Sigmoid colon (tissue), 7 donors: ENCODE data around the gene PWWP2A. TPM values are rescaled to one million over a fixed set of nuclear protein-coding genes. Genes with fewer than 3 reads are reported as not detected.

Source experiments
- DNase-seq: peaks from one replicate; pipeline ENCODE4 v3.0.0-alpha.2; 2019
- H3K27ac ChIP-seq, 4 donors: fragments of 200-600 bp; sonication (generic); one replicate each; pipeline ENCODE4 v1.5.1; 2016 to 2019; ENCODE audit warnings: mild to moderate bottlenecking in 1 of 4
- H3K27me3 ChIP-seq, 3 donors: fragments of 200-600 bp; sonication (generic); one replicate each; pipeline ENCODE4 v1.5.1; 2019; ENCODE audit warnings: mild to moderate bottlenecking in 1 of 3
- H3K36me3 ChIP-seq, 4 donors: fragments of 200-600 bp; sonication (generic); one replicate each; pipeline ENCODE4 v1.5.1; 2016 to 2019
- H3K4me1 ChIP-seq, 4 donors: fragments of 200-600 bp; sonication (generic); one replicate each; pipeline ENCODE4 v1.5.1; 2017 to 2019
- H3K4me3 ChIP-seq, 4 donors: fragments of 200-600 bp; sonication (generic); one replicate each; pipeline ENCODE4 v1.5.1; 2017 to 2019; ENCODE audit warnings: mild to moderate bottlenecking in 2 of 4, moderate library complexity in 1 of 4
- H3K9me3 ChIP-seq, 4 donors: fragments of 200-600 bp in 3 of 4; sonication (generic) in 3 of 4; one replicate each; pipeline versions ENCODE4 v1.5.1 to v1.6.1; 2013 to 2019
- EP300 ChIP-seq, 4 donors: sonication (generic); formaldehyde crosslinking; IDR thresholded peaks; one replicate each; pipeline ENCODE4 v1.6.1; 2017; ENCODE audit warnings: antibody characterized with exemption in 4 of 4
- POLR2A ChIP-seq, 2 donors: fragments of 450-650 bp; IDR thresholded peaks; one replicate each; pipeline ENCODE4 v1.6.1; 2016; ENCODE audit warnings: antibody characterized with exemption in 2 of 2, mild to moderate bottlenecking in 2 of 2, moderate library complexity in 2 of 2
- POLR2AphosphoS5 ChIP-seq, 4 donors: sonication (generic); formaldehyde crosslinking; IDR thresholded peaks; one replicate each; pipeline ENCODE4 v1.6.1; 2017; ENCODE audit warnings: antibody characterized with exemption in 4 of 4
- WGBS, 2 donors: extraction: QIAGEN DNeasy Blood & Tissue Kit; methylation state at CpG; one replicate each; pipeline ENCODE4 v1.1.7; 2013; 5-methylcytosine and 5-hydroxymethylcytosine counted together
- intact Hi-C: fragments of 100-400 bp; cut with DNase I; formaldehyde crosslinking; loops from one replicate; pipeline ENCODE4 v1.15.1; 2023
- polyA plus RNA-seq, 3 donors: library from polyadenylated mRNA; stranded (reverse); fragments of 200-250 nt; gene quantifications; one replicate each; pipeline ENCODE4 v1.2.3, GENCODE V29; 2013
- total RNA-seq, 4 donors: library from RNA; depleted of rRNA; stranded (reverse); fragments of >200 nt; gene quantifications; one replicate each; pipeline ENCODE4 v1.1.0, GENCODE V29; 2016
- TF ChIP-seq, protein P1 (sequence below), 4 experiments: fragments of 450-650 bp in 3 of 4; fragments of 200-600 bp in 1 of 4; IDR thresholded peaks; one replicate each; pipeline ENCODE4 v1.5.1; 2016 to 2019; ENCODE audit warnings: antibody characterized with exemption in 4 of 4, mild to moderate bottlenecking in 3 of 4, moderate library complexity in 2 of 4
- donor health status: healthy with polysubstance abuse.
- donor health status: Bipolar disorder and iron deficiency.
- donor health status: healthy.

The PWWP2A gene
- total and polyA plus RNA-seq, 7 donors, result 9.0 to 33.2 (median 24.8) TPM

DNA sequence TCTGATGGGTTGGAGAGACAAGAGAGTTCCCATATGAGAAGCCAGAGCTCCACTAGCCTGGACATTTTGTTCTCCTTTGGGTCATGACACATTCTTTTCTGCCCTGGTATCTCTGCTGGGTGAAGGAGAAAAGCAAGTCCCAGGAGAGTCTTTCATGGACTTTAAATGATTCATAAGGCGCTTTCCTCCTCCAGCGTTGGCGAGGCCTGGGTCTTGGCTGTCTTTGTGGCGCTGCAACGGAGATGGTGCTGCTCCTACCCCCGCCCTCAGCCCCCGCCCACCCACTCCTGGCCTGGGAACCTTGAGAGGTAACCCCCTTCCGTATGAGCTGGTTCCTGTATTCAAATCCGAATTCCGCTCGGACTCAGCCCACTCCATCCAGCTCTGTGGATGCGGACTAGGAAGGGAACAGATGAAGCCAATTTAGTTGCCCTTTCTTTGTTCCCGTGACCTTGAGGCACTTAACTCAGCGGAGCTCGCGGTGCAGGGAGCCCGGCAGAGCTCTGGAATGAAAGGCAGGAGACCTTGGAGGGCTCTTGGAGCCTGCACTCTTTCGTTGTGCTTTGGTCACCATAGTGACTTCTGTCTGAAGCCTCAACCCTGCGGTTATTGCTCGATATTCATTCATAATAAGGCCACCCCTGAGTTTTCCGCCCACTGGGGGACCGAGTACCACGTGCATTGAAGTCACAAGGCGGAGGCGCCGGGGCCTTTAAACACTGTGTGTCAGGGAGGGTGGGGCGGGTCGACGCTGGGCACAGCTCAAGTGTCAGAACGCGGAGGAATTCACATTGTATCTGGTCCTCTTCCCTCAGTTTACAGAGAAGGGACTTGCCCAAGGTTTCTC is 14.0 kb upstream of the PWWP2A start:
- Histone ChIP-seq H3K27ac (peak overlapping the region in 2 of 4 donors; percentile 33 to 36), H3K9me3 (no peaks in the 10 kb centered on the region), H3K36me3 (no peaks in the 10 kb centered on the region), H3K4me3 (peak overlapping the region in 3 of 4 donors; percentile 15 to 31 (median 24)), H3K4me1 (peaks cover 0 to 14% (median 12%) of the 10 kb centered on the region in 4 donors), H3K27me3 (no peaks in the 10 kb centered on the region)
- intact Hi-C loops, result no loop called here
- WGBS, 2 donors, result 47 to 53% methylated on average over 31 of the region's 31 CpGs
- no peak for DNase-seq
- no peak for TF ChIP-seq EP300 (IDR thresholded peaks at IDR 0.05)
- no peak for TF ChIP-seq POLR2A (IDR thresholded peaks at IDR 0.05)
- no peak for TF ChIP-seq POLR2AphosphoS5 (IDR thresholded peaks at IDR 0.05)
- TF ChIP-seq, protein P1, sequence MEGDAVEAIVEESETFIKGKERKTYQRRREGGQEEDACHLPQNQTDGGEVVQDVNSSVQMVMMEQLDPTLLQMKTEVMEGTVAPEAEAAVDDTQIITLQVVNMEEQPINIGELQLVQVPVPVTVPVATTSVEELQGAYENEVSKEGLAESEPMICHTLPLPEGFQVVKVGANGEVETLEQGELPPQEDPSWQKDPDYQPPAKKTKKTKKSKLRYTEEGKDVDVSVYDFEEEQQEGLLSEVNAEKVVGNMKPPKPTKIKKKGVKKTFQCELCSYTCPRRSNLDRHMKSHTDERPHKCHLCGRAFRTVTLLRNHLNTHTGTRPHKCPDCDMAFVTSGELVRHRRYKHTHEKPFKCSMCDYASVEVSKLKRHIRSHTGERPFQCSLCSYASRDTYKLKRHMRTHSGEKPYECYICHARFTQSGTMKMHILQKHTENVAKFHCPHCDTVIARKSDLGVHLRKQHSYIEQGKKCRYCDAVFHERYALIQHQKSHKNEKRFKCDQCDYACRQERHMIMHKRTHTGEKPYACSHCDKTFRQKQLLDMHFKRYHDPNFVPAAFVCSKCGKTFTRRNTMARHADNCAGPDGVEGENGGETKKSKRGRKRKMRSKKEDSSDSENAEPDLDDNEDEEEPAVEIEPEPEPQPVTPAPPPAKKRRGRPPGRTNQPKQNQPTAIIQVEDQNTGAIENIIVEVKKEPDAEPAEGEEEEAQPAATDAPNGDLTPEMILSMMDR (IDR thresholded peaks at IDR 0.05), result no peak

DNA sequence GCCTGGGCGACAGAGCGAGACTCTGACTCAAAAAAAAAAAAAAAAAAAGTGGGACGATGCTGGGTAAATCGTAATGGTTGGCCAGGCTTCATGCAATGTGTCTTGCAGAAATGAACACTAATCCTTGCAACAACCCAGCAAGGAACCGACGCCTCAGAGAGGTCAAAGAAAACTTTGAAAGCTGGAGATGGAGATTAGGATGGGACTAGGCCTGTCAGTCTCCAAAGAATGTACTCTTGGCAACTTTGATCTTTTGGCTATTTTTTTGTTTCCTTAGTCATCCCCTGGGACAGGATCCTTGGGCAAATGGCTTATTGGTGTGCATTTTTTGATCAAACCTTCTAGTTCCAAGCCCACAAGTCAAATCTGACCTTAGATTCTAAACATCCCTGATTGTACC is 10.6 kb upstream of the PWWP2A start:
- Histone ChIP-seq H3K4me3 (no peak overlapping the region), H3K36me3 (no peaks in the 10 kb centered on the region), H3K27me3 (no peaks in the 10 kb centered on the region), H3K4me1 (peaks cover 0 to 14% (median 12%) of the 10 kb centered on the region in 4 donors), H3K27ac (no peak overlapping the region), H3K9me3 (no peaks in the 10 kb centered on the region)
- WGBS, 2 donors, result 92 to 96% methylated on average over 6 of the region's 6 CpGs
- TF ChIP-seq EP300 (IDR thresholded peaks at IDR 0.05) (no peak), POLR2AphosphoS5 (IDR thresholded peaks at IDR 0.05) (no peak), POLR2A (IDR thresholded peaks at IDR 0.05) (no peak)
- TF ChIP-seq, protein P1 (IDR thresholded peaks at IDR 0.05), result no peak
- DNase-seq, result no peak
- intact Hi-C loops, result no loop called here

DNA sequence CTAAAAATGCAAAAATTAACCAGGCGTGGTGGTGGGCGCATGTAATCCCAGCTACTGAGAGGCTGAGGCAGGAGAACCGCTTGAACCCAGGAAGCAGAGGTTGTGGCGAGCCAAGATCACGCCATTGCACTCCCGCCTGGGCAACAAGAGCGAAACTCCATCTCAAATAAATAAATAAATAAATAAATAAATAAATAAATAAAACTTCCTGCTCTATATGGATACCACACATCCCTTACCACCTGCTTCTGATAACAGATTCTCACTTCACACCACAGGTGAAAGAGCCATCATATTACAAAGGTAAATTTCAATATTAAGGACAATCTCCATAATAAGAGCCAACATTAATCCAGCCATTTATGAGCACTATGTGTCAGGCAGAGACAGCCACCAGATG is 9.4 kb upstream of the PWWP2A start:
- Histone ChIP-seq H3K9me3 (no peaks in the 10 kb centered on the region), H3K4me1 (peaks cover 0 to 9% (median 7%) of the 10 kb centered on the region in 4 donors), H3K4me3 (no peak overlapping the region), H3K27me3 (no peaks in the 10 kb centered on the region), H3K27ac (no peak overlapping the region), H3K36me3 (no peaks in the 10 kb centered on the region)
- no peak for DNase-seq
- WGBS, 2 donors, result 91 to 96% methylated on average over 7 of the region's 7 CpGs
- TF ChIP-seq, protein P1 (IDR thresholded peaks at IDR 0.05), result no peak
- TF ChIP-seq POLR2A (IDR thresholded peaks at IDR 0.05) (no peak), EP300 (IDR thresholded peaks at IDR 0.05) (no peak), POLR2AphosphoS5 (IDR thresholded peaks at IDR 0.05) (no peak)
- intact Hi-C loops, result no loop called here

DNA sequence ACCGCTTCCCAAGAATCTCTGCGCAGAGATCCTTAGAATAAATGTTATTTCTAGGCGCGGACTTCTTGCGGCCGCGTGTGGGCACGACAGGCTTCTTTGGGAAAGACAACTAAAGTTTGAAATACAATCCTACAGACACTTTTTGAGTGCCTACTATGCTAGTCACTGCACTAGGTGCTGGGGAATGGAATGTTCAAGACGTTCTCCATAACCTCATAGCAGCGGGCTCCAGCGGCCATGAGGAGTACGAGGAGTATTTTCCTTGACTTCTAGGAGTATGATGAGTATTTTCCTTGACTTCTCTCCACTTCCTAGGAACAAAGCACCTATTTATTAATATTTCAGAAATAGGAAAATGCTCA is 636 bp upstream of the PWWP2A start:
- peaks cover 0 to 22% (median 11%) of the 10 kb centered on the region in 4 donors for H3K4me1 ChIP-seq
- H3K27ac ChIP-seq, result peak overlapping the region in 1 of 4 donors; percentile 43
- no peaks in the 10 kb centered on the region for H3K27me3 ChIP-seq
- intact Hi-C loops, result loop anchor here (5.0 kb wide), 3 partner anchors 67 to 297 kb away; partner anchors contain the start of genes FAM200C and SLU7
- H3K4me3 ChIP-seq, result no peak overlapping the region
- H3K9me3 ChIP-seq, result no peaks in the 10 kb centered on the region
- no peak for DNase-seq
- no peak for TF ChIP-seq POLR2AphosphoS5 (IDR thresholded peaks at IDR 0.05)
- no peak for TF ChIP-seq EP300 (IDR thresholded peaks at IDR 0.05)
- no peak for TF ChIP-seq POLR2A (IDR thresholded peaks at IDR 0.05)
- TF ChIP-seq, protein P1 (IDR thresholded peaks at IDR 0.05), result peak in 2 of 4 experiments; percentile 28 to 40
- 9 to 11% methylated on average over 12 of the region's 12 CpGs for WGBS, 2 donors
- peaks cover 0 to 28% (median 0%) of the 10 kb centered on the region in 4 donors for H3K36me3 ChIP-seq
